ENCODE data around the gene FXYD5.

Gene FXYD5

GRCh38 chr19:35154525-35155406 is at the start of gene FXYD5:
Gene FXYD5, plus strand, starts transcription at chr19:35154735. Its CDS starts 816 bp downstream, at chr19:35155551.
- DNase-seq (ENCODE audit: low read depth), result peak; percentile 66

GRCh38 chr19:35105047-35105410 is 49.5 kb upstream of the FXYD5 start:
- no peak for DNase-seq (ENCODE audit: low read depth)

DNA sequence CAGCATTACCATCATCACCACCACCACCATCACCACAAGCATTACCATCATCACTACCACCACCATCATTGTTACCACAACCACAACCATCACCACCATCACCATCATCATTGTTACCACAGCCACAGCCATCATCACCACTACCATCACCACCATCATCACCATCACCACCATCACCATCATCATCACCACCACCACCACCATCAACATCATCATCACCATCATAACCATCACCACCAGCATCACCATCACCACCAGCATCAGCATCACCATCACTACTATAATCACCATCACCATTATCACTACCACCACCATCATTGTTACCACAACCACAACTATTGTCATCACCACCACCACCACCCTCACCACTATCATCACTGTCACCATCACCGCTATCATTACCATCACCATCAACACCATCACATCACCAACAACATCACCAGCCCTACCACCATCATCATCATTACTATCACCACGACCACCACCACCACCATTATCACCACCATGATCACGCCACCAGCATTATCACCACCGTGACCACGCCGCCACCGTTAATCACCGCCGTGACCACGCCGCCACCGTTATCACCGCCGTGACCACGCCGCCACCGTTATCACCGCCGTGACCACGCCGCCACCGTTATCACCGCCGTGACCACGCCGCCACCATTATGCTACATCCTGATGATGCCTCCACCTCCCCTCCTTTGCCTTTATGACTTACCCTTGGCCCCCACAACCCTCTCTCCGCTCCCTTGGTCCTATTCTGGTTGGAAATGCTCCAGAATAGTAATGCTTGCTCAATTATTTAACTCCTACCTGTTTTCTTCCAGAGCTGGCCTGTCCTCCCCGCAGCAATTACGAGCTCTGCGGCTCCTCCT is 48.9 kb upstream of the FXYD5 start:
- DNase-seq (ENCODE audit: low read depth), result no peak

- DNase-seq (ENCODE audit: low read depth), result no peak
These were observed 48.3 kb upstream of the FXYD5 start for GRCh38 chr19:35106291-35106583.

DNA sequence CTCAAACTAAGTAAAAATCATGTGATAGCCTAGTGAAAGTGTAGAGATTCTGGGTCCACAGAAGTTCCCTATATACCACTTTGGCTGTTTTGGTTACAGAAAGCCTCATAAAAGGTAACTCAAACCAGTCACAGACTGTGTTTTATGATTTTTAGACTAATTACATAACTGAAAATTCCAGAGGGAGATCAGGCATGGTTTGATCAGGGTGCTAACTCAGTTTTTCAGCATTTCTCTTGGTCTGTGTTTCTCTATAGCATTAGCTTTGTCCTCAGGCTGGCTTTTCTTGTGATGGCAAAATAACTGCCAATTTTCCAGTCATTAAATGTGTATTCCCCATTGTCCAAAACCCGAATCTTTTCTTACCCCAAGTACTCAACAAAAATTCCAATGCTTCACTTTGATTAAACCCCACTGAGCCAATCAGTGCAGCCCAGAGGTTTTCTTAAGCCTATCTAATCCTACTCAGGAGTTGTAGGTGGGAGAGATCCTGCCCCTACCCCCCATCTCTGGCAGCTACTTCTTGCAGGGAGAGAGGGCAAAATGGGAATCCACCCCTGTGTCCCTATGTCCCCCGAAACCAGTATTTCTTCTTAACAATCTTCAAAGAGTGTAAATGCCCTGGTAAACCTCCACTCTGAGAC is 47.5 kb upstream of the FXYD5 start:
- no peak for DNase-seq (ENCODE audit: low read depth)

- DNase-seq (ENCODE audit: low read depth), result no peak
These were observed 47.0 kb upstream of the FXYD5 start for GRCh38 chr19:35107545-35107944.

DNA sequence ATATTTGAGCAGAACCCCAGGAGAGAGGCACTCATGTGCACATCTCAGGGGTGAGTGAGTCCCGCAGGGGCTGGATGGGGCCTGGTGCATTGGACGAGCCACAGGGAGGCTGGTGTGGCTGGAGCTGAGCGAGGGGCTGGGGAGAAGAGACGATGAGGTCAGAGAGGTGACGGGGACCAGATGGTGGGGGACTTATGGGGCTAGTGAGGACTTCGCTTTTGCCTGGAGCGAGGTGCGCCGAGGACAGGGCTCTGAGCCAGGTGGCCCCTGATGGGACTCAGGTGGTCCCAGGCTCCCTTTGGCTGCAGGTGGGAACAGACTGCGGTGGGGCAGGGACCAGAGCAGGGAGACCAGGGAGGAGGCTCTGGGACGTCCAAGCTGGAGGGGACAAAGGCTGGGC is 45.8 kb upstream of the FXYD5 start:
- DNase-seq (ENCODE audit: low read depth), result no peak

DNA sequence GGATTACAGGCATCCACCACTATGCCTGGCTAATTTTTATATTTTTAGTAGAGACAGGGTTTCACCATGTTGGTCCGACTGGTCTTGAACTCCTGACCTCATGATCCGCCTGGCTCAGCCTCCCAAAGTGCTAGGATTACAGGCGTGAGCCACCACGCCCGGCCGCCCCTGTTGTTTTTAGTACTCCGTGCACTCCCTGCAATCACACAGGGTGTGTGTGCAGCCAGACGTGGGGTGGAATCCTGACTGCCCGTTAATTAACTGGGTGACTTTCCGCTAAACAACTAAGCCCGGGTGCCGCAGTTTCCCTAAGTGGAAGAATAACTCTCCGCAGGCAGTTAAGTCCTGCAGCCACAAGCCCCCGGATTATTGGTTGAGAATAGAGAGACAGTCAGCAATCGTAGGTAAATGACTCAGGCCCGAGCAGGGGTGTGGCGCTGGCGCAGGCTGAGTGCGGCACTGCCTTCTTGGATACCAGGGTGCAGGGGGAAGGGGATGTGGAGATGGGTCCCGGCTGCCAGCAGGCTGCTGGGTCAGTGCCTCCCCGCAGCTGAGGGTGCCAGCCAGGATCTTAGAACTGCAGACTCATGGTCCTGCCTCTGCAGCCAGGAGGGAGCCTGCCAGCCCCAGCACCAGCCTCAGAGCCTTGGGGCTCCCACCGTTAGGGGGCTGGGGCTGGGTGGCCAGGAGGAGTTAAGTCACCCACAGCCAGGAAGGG is 45.0 kb upstream of the FXYD5 start:
- DNase-seq (ENCODE audit: low read depth), result no peak

GRCh38 chr19:35110974-35111373 is 43.6 kb upstream of the FXYD5 start:
- DNase-seq (ENCODE audit: low read depth), result no peak

- no peak for DNase-seq (ENCODE audit: low read depth)
These were observed 41.4 kb upstream of the FXYD5 start for GRCh38 chr19:35112995-35113688.

DNA sequence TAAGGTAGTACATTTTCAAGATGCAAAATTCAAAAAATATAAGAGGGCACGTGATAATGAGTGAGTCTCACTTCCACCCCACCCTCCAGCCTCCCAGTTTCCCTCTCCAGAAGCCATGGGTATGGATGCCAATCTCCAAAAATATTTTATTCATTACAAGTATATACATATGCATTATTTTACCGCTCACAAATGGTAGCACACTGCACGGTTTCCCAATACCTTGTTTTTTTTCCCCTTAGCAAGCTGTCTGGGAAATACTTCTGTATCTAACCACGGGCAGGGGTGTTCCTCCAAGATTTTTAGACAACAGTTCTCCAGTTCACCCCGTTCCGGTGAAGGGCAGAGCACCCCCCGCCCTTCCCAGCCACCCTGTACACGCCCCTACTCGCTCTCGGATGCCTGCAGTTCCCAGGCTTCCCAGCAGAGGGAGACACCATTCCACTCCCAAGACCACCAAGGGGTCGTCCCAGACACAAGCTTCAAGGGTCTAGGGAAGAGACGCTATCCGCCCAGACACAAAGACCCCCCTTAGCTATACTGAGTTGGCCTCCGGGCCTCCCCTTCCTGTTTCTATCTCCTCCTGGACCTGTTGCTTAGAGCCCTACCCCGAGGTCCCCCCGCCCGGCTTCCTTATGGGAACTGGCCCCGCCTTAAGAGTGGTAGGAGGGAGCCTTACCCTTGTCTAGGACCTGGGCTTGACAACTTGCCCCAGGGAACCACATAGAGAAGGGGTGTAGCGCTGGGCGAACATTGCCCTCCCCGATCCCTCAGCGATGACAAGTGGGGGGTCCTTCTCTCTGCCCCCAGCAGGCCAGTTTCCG is 40.0 kb upstream of the FXYD5 start:
- DNase-seq (ENCODE audit: low read depth), result peak; percentile 56

GRCh38 chr19:35115177-35115951 is 39.2 kb upstream of the FXYD5 start, which contains the start of gene FXYD3:
Gene FXYD3, plus strand, starts transcription at chr19:35115823. Its CDS starts 3,554 bp downstream, at chr19:35119377.
- DNase-seq (ENCODE audit: low read depth), result no peak

DNA sequence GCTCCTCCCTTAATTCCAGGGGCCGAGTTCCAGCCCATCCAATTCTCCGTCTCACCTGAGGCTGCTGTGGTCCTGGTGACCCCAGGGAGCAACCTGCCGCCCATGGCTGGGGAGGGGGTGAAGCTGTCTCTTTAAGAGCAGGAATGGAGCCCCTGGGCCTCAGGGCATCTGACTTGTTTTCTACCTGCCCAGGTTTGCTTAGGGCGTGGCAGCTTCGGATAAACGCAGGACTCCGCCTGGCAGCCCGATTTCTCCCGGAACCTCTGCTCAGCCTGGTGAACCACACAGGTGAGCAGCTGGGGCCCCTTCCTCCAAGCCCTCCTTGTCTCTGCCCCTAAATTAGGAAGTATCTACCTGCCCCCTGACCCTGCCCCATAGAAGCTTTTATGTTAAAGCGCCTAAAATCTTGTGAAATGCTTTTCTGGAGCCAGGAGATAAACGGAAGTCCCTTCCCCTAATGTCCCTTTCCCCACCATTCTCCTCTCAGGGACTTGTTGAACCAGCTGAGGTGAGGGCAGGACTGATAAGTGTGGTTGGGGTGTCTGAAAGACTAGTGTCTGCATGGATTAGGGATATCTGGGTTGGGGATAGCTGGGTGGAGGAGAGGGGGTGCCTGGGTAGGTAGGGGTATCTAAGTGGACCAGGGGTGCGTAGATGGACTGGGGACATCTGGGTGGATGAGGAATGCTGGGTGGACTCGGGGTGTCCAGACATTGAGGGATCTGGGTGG is 38.3 kb upstream of the FXYD5 start:
- DNase-seq (ENCODE audit: low read depth), result no peak

GRCh38 chr19:35117116-35117515 is 37.4 kb upstream of the FXYD5 start:
- no peak for DNase-seq (ENCODE audit: low read depth)

DNA sequence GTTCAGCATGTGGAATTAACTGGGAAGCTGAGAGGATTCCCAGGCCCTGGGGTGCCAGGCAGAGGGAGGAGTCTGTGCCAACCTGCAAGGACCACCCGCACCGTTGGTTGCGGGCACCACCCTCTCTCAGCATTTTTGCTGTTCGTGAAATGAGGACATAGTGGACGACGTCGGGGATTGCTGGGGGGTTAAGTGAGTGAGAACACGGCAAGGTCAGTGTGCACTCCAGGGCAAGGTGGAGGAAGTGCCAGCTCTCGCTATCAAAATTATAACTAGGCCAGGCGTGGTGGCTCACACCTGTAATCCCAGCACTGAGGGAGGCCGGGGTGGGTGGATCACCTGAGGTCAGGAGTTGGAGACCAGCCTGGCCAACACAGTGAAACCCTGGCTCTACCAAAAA is 36.7 kb upstream of the FXYD5 start:
- DNase-seq (ENCODE audit: low read depth), result no peak

- DNase-seq (ENCODE audit: low read depth), result no peak
These were observed 36.1 kb upstream of the FXYD5 start for GRCh38 chr19:35118268-35119020.

- no peak for DNase-seq (ENCODE audit: low read depth)
These were observed 35.4 kb upstream of the FXYD5 start for GRCh38 chr19:35119091-35119490.

DNA sequence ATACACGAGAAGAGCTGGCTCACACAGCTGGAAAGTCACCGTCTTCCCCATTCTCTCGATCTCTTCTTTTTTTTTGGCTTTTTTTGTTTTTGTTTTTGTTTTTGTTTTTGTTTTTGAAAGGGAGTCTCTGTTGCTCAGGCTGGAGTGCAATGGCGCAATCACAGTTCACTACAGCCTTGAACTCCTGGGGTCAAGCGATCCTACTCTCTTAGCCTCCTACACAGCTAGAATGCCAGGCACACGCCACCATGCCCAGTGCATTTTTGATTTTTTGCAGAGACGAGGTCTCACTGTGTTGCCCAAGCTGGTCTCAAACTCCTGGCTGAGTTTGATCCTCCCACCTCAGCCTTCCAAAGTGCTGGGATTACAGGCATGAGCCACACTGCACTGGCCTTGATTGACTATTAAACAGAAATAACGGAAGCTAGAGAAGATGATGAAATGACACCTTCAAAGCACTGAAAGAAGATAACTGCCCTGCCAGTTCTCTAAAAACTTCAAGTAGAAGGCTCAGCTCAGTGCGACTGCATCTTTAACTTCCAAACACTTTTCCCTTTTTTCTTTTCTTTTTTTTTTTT is 34.9 kb upstream of the FXYD5 start:
- DNase-seq (ENCODE audit: low read depth), result no peak
